Caco-2 (cell line): ENCODE measurements around the gene MS4A18. TPM values are rescaled to one million over a fixed set of nuclear protein-coding genes. Genes with fewer than 3 reads are reported as not detected.
"Not testable (repeated sequence)": the region's sequence is repeated elsewhere in the genome, so short reads cannot be mapped to it uniquely, and the experiment has no call there.

Experiments used
- Bru-seq: library from RNA; stranded (reverse); fragments of 400-500 nt; gene quantifications from one replicate; lab custom pipeline; 2021; lab: Mats Ljungman, UMichigan
- BruChase-seq, 2 experiments: library from RNA; stranded (reverse); fragments of 400-500 nt; gene quantifications; one replicate each; lab custom pipeline; 2021; lab: Mats Ljungman, UMichigan
- BruUV-seq: library from RNA; stranded (reverse); fragments of 400-500 nt; replicated peaks from 2 replicates; lab custom pipeline; 2021; lab: Mats Ljungman, UMichigan
- CTCF ChIA-PET: fragments of 300-600 bp; sonication (Branson Sonifier 250); formaldehyde crosslinking; loops from one replicate; lab custom pipeline; 2022; ENCODE audit warnings: antibody characterized with exemption; lab: Charles Lee
- POLR2A ChIA-PET: fragments of 300-600 bp; sonication (Branson Sonifier 250); formaldehyde crosslinking; loops from one replicate; lab custom pipeline; 2022; ENCODE audit warnings: antibody characterized with exemption; lab: Charles Lee
- DNase-seq, 2 experiments: peaks; one replicate each; pipeline versions ENCODE4 v3.0.0 to v3.0.0-alpha.2; 2020 to 2022
- H3K27me3 ChIP-seq: replicated peaks from 2 replicates; pipeline ENCODE4 v1.6.0; 2011; ENCODE audit warnings: low read length; ENCODE audit not compliant: control insufficient read depth, insufficient read depth
- H3K36me3 ChIP-seq: 2 replicates; pipeline ENCODE4 v1.5.1; 2011; ENCODE audit warnings: low read length; ENCODE audit not compliant: control insufficient read depth, insufficient read depth
- H3K4me1 ChIP-seq: fragments of 250-450 bp; sonication (Bioruptor Pico); 2 replicates; pipeline ENCODE4 v1.5.1; 2020; ENCODE audit warnings: mild to moderate bottlenecking
- H3K4me3 ChIP-seq: 2 replicates; pipeline ENCODE4 v1.5.1; 2011; ENCODE audit warnings: low read depth, mild to moderate bottlenecking, control low read depth, low read length
- H3K9me3 ChIP-seq: fragments of 250-450 bp; sonication (Bioruptor Pico); 2 replicates; pipeline ENCODE4 v1.5.1; 2020; ENCODE audit warnings: mild to moderate bottlenecking, moderate library complexity
- H3K27ac Mint-ChIP-seq: one replicate; pipeline ENCODE4 v1.8.0; 2022; ENCODE audit warnings: mixed read lengths; ENCODE audit not compliant: unreplicated experiment
- H3K27me3 Mint-ChIP-seq: one replicate; pipeline ENCODE4 v1.8.0; 2022; ENCODE audit warnings: mixed read lengths; ENCODE audit not compliant: insufficient read depth, unreplicated experiment
- H3K36me3 Mint-ChIP-seq: one replicate; pipeline ENCODE4 v1.8.0; 2022; ENCODE audit warnings: mild to moderate bottlenecking, mixed read lengths; ENCODE audit not compliant: insufficient read depth, unreplicated experiment
- H3K4me1 Mint-ChIP-seq: one replicate; pipeline ENCODE4 v1.8.0; 2022; ENCODE audit warnings: low read depth, mixed read lengths; ENCODE audit not compliant: unreplicated experiment
- H3K4me3 Mint-ChIP-seq: one replicate; pipeline ENCODE4 v1.8.0; 2022; ENCODE audit warnings: mild to moderate bottlenecking, moderate library complexity, mixed read lengths; ENCODE audit not compliant: unreplicated experiment
- H3K9me3 Mint-ChIP-seq: one replicate; pipeline ENCODE4 v1.8.0; 2022; ENCODE audit warnings: mixed read lengths; ENCODE audit not compliant: unreplicated experiment
- CTCF ChIP-seq, 2 experiments: fragments of 200-600 bp in 1 of 2; IDR thresholded peaks; 1 replicate in 1 of 2; 2 replicates in 1 of 2; pipeline versions ENCODE4 v1.5.1 to v1.8.0; 2011 to 2022; ENCODE audit warnings: antibody characterized with exemption in 1 of 2, control low read depth in 1 of 2, inconsistent platforms in 1 of 2, low read depth in 1 of 2, low read length in 1 of 2, mild to moderate bottlenecking in 1 of 2, moderate library complexity in 1 of 2; ENCODE audit not compliant: insufficient read depth in 1 of 2, severe bottlenecking in 1 of 2, unreplicated experiment in 1 of 2
- intact Hi-C: fragments of 100-400 bp; cut with micrococcal nuclease; formaldehyde crosslinking; loops from one replicate; pipeline ENCODE4 v1.10.0; 2022; ENCODE audit not compliant: unreplicated experiment
- long read RNA-seq: library from polyadenylated mRNA; stranded (forward); transcript quantifications from one replicate; pipeline ENCODE4 v2.0.0, GENCODE V29; 2022
- total RNA-seq: library from RNA; stranded (reverse); gene quantifications from 2 replicates; pipeline ENCODE4 v1.2.3, GENCODE V29; 2022

MS4A18 gene
- not detected in 2 replicates for total RNA-seq
- not detected for Bru-seq, nascent RNA
- not detected for BruChase-seq, experiment 1, labeled RNA remaining after a 2-hour chase
- BruChase-seq, experiment 2, labeled RNA remaining after a 6-hour chase, result percentile 11 among the genes with signal in this experiment
- long read RNA-seq, result 0 reads

GRCh38 chr11:60724420-60724819 lies at the start of gene MS4A18:
TSS of gene MS4A18 (plus strand) at chr11:60724720.
- Mint-ChIP-seq H3K9me3 (no peaks in the 10 kb centered on the region), H3K36me3 (no peaks in the 10 kb centered on the region), H3K27me3 (no peaks in the 10 kb centered on the region), H3K4me3 (no peak within 1 kb of the TSS), H3K27ac (no peak within 1 kb of the TSS), H3K4me1 (no peaks in the 10 kb centered on the region)
- POLR2A ChIA-PET, result no interaction called here
- intact Hi-C loops, result no loop called here
- Histone ChIP-seq H3K9me3 (peaks cover 4% of the 10 kb centered on the region; the same call in 1 of the 2 replicates), H3K4me3 (no peak within 1 kb of the TSS), H3K36me3 (no peaks in the 10 kb centered on the region), H3K27me3 (no peaks in the 10 kb centered on the region), H3K4me1 (no peaks in the 10 kb centered on the region)
- no peak for DNase-seq
- no peak for TF ChIP-seq CTCF (IDR thresholded peaks at IDR 0.05; ENCODE audit: insufficient read depth in 1 of 2, low read depth in 1 of 2, low read length in 1 of 2, severe bottlenecking in 1 of 2, unreplicated experiment in 1 of 2)
- CTCF ChIA-PET, result no interaction called here
- BruUV-seq, result no TSS peak

GRCh38 chr11:60678231-60678630 lies 46.3 kb upstream of the MS4A18 start:
- H3K4me3 ChIP-seq, CTCF ChIA-PET, H3K27me3 ChIP-seq, H3K4me1 Mint-ChIP-seq, intact Hi-C loops, H3K36me3 ChIP-seq, BruUV-seq, H3K4me1 ChIP-seq, DNase-seq, H3K36me3 Mint-ChIP-seq, H3K27ac Mint-ChIP-seq, H3K27me3 Mint-ChIP-seq, H3K4me3 Mint-ChIP-seq, POLR2A ChIA-PET: not testable (repeated sequence)
- peaks cover 39% of the 10 kb centered on the region for H3K9me3 ChIP-seq
- peaks cover 50% of the 10 kb centered on the region for H3K9me3 Mint-ChIP-seq

GRCh38 chr11:60679879-60680278 lies 44.6 kb upstream of the MS4A18 start:
- Histone ChIP-seq H3K4me1 (no peaks in the 10 kb centered on the region), H3K4me3 (no peak overlapping the region), H3K36me3 (no peaks in the 10 kb centered on the region), H3K27me3 (no peaks in the 10 kb centered on the region), H3K9me3 (peaks cover 39% of the 10 kb centered on the region)
- no peak for TF ChIP-seq CTCF (IDR thresholded peaks at IDR 0.05; ENCODE audit: insufficient read depth in 1 of 2, low read depth in 1 of 2, low read length in 1 of 2, severe bottlenecking in 1 of 2, unreplicated experiment in 1 of 2)
- Mint-ChIP-seq H3K27me3 (no peaks in the 10 kb centered on the region), H3K4me3 (no peak overlapping the region), H3K4me1 (no peaks in the 10 kb centered on the region), H3K36me3 (no peaks in the 10 kb centered on the region), H3K9me3 (peaks cover 47% of the 10 kb centered on the region), H3K27ac (no peak overlapping the region)
- ChIA-PET CTCF (no interaction called here), POLR2A (no interaction called here)
- no peak for DNase-seq
- intact Hi-C loops, result no loop called here
- no TSS peak for BruUV-seq
